UCSD-AML1 (cell line): ENCODE data around the gene ZNF594.
"Not testable (repeated sequence)": the region's sequence is repeated elsewhere in the genome, so short reads cannot be mapped to it uniquely, and the experiment has no call there.

Source experiments
- DNase-seq: peaks from one replicate; lab custom pipeline; 2025; ENCODE audit not compliant: unreplicated experiment; lab: John Stamatoyannopoulos, UW

The ZNF594 gene

GRCh38 chr17:5191541-5192417, at the start of gene ZNF594:
Gene ZNF594 (minus strand): TSS chr17:5191868. CDS start chr17:5184256, 7,612 bp downstream.
- DNase-seq, result peak; percentile 70

GRCh38 chr17:5239769-5240168, 48.1 kb upstream of the ZNF594 start:
- not testable (repeated sequence) for DNase-seq

GRCh38 chr17:5238333-5238732, 46.7 kb upstream of the ZNF594 start:
- no peak for DNase-seq

GRCh38 chr17:5237541-5238016, 45.9 kb upstream of the ZNF594 start:
- DNase-seq, result peak; percentile 73

GRCh38 chr17:5236938-5237540, 45.4 kb upstream of the ZNF594 start:
- DNase-seq, result no peak

- peak; percentile 26 for DNase-seq
Observed at GRCh38 chr17:5234645-5235576, 43.2 kb upstream of the ZNF594 start, which contains the start of gene SCIMP. Gene SCIMP (minus strand): TSS chr17:5234860. CDS start chr17:5234755, 105 bp downstream.

- not testable (repeated sequence) for DNase-seq
Observed at GRCh38 chr17:5233492-5233891, 41.8 kb upstream of the ZNF594 start.

GRCh38 chr17:5226940-5227878, 35.5 kb upstream of the ZNF594 start:
- DNase-seq, result peak; percentile 15

GRCh38 chr17:5225668-5226457, 34.2 kb upstream of the ZNF594 start:
- no peak for DNase-seq

GRCh38 chr17:5221912-5222311, 30.2 kb upstream of the ZNF594 start:
- DNase-seq, result not testable (repeated sequence)

GRCh38 chr17:5220074-5220473, 28.4 kb upstream of the ZNF594 start:
- no peak for DNase-seq

GRCh38 chr17:5219536-5219935, 27.9 kb upstream of the ZNF594 start:
- DNase-seq, result no peak

- not testable (repeated sequence) for DNase-seq
Observed at GRCh38 chr17:5217562-5217961, 25.9 kb upstream of the ZNF594 start.

- DNase-seq, result no peak
Observed at GRCh38 chr17:5211458-5211857, 19.8 kb upstream of the ZNF594 start.

GRCh38 chr17:5210614-5211252, 19.1 kb upstream of the ZNF594 start:
- no peak for DNase-seq

- DNase-seq, result no peak
Observed at GRCh38 chr17:5210091-5210490, 18.4 kb upstream of the ZNF594 start.

GRCh38 chr17:5209396-5209795, 17.7 kb upstream of the ZNF594 start:
- no peak for DNase-seq

GRCh38 chr17:5203908-5204294, 12.2 kb upstream of the ZNF594 start:
- no peak for DNase-seq
